BJ (cell line): ENCODE measurements around the gene VOPP1. TPM values are rescaled to one million over a fixed set of nuclear protein-coding genes. Genes with fewer than 3 reads are reported as not detected.

Experiments
- CTCF ChIA-PET: fragments of 350-600 bp; formaldehyde crosslinking; extraction: SDS; loops from one replicate; lab custom pipeline; 2021; ENCODE audit warnings: antibody characterized with exemption, inconsistent platforms; lab: Yijun Ruan, JAX
- POLR2A ChIA-PET: fragments of 300-600 bp; sonication (Branson Sonifier 250); formaldehyde crosslinking; extraction: SDS; loops from one replicate; lab custom pipeline; 2021; ENCODE audit warnings: antibody characterized with exemption; lab: Charles Lee
- DNase-seq: peaks from one replicate; pipeline ENCODE4 v3.0.0-alpha.2; 2011; ENCODE audit warnings: low read depth
- H3K27me3 ChIP-seq: 2 replicates; pipeline ENCODE4 v1.6.0; 2011; ENCODE audit warnings: low read length; ENCODE audit not compliant: control insufficient read depth, insufficient read depth
- H3K36me3 ChIP-seq: 2 replicates; pipeline ENCODE4 v1.5.1; 2011; ENCODE audit warnings: low read length; ENCODE audit not compliant: control insufficient read depth, insufficient read depth
- H3K4me3 ChIP-seq: 2 replicates; pipeline ENCODE4 v1.5.1; 2011; ENCODE audit warnings: low read depth, mild to moderate bottlenecking, control low read depth, low read length
- CTCF ChIP-seq: IDR thresholded peaks from 2 replicates; pipeline ENCODE4 v1.5.1; 2011; ENCODE audit warnings: low read depth, mild to moderate bottlenecking, control low read depth, inconsistent platforms, low read length, moderate library complexity; ENCODE audit not compliant: insufficient read depth
- polyA plus RNA-seq: library from polyadenylated mRNA; depleted of rRNA; stranded (reverse); fragments of >200 nt; gene quantifications from 2 replicates; pipeline ENCODE4 v1.2.3, GENCODE V29; 2011

VOPP1 gene
- polyA plus RNA-seq, 1 experiment, result 83.7 TPM

GRCh38 chr7:55509322-55509721, 63.0 kb downstream of the VOPP1 start:
- POLR2A ChIA-PET, result no interaction called here
- no peaks in the 10 kb centered on the region for H3K36me3 ChIP-seq
- TF ChIP-seq CTCF, result no peak
- DNase-seq, result no peak
- CTCF ChIA-PET, result interaction anchor here (1.3 to 2.0 kb wide), 3 partner anchors 14 to 132 kb away, joined by 3 to 7 read pairs (median 6); no protein-coding TSS in a partner anchor
- H3K4me3 ChIP-seq, result no peak overlapping the region
- H3K27me3 ChIP-seq, result no peaks in the 10 kb centered on the region

GRCh38 chr7:55508221-55509011, 63.9 kb downstream of the VOPP1 start:
- Histone ChIP-seq H3K27me3 (no peaks in the 10 kb centered on the region), H3K4me3 (no peak overlapping the region), H3K36me3 (no peaks in the 10 kb centered on the region)
- POLR2A ChIA-PET, result no interaction called here
- no peak for TF ChIP-seq CTCF
- DNase-seq, result no peak
- CTCF ChIA-PET, result interaction anchor here (0.7 to 2.0 kb wide), 4 partner anchors 15 to 133 kb away, joined by 3 to 7 read pairs (median 4); no protein-coding TSS in a partner anchor

GRCh38 chr7:55507743-55508142, 64.6 kb downstream of the VOPP1 start:
- no peak for DNase-seq
- no peak overlapping the region for H3K4me3 ChIP-seq
- H3K36me3 ChIP-seq, result no peaks in the 10 kb centered on the region
- CTCF ChIA-PET, result interaction anchor here (2.0 kb wide), 1 partner anchor 16 kb away, joined by 7 read pairs; no protein-coding TSS in a partner anchor
- POLR2A ChIA-PET, result no interaction called here
- no peak for TF ChIP-seq CTCF
- H3K27me3 ChIP-seq, result no peaks in the 10 kb centered on the region

GRCh38 chr7:55504967-55505658, 67.2 kb downstream of the VOPP1 start:
- H3K27me3 ChIP-seq, result no peaks in the 10 kb centered on the region
- TF ChIP-seq CTCF, result no peak
- ChIA-PET CTCF (interaction anchor here (1.0 to 1.2 kb wide), 2 partner anchors 10 to 90 kb away, joined by 3 to 4 read pairs; no protein-coding TSS in a partner anchor), POLR2A (no interaction called here)
- DNase-seq, result no peak
- peaks cover 3% of the 10 kb centered on the region; the same call in 1 of the 2 replicates for H3K36me3 ChIP-seq
- no peak overlapping the region for H3K4me3 ChIP-seq
